Mesenchymal stem cell (in vitro differentiated cells and primary cell): ENCODE results near the gene IDH2.
A peak's percentile ranks its signal among the peaks of the same experiment; 100 is the strongest.

Source experiments
- DNase-seq: peaks from one replicate; pipeline ENCODE4 v3.0.0-alpha.2; 2013
- H2AFZ ChIP-seq: one replicate; pipeline ENCODE4 v1.6.1; 2013; ENCODE audit warnings: low read depth, mild to moderate bottlenecking, control low read depth, inconsistent platforms, low read length, moderate library complexity
- H2AK5ac ChIP-seq: 2 replicates; pipeline ENCODE4 v1.6.1; 2013; ENCODE audit warnings: low read length, moderate library complexity, mild to moderate bottlenecking, inconsistent platforms; ENCODE audit not compliant: severe bottlenecking
- H2BK120ac ChIP-seq: one replicate; pipeline ENCODE4 v1.6.1; 2013; ENCODE audit warnings: low read depth, mild to moderate bottlenecking, inconsistent platforms, low read length, moderate library complexity
- H2BK12ac ChIP-seq, 2 experiments: one replicate each; pipeline ENCODE4 v1.6.1; 2013; ENCODE audit warnings: inconsistent platforms in 2 of 2, low read length in 2 of 2, mild to moderate bottlenecking in 2 of 2, moderate library complexity in 2 of 2, control low read depth in 1 of 2
- H2BK15ac ChIP-seq: one replicate; pipeline ENCODE4 v1.6.1; 2013; ENCODE audit warnings: mild to moderate bottlenecking, low read depth, inconsistent platforms; ENCODE audit not compliant: poor library complexity, severe bottlenecking
- H2BK5ac ChIP-seq: 2 replicates; pipeline ENCODE4 v1.6.1; 2013; ENCODE audit warnings: low read depth, mild to moderate bottlenecking, low read length, control low read depth, inconsistent platforms; ENCODE audit not compliant: poor library complexity, severe bottlenecking
- H3K14ac ChIP-seq, 2 experiments: one replicate each; pipeline ENCODE4 v1.6.1; 2013; ENCODE audit warnings: inconsistent platforms in 2 of 2, low read length in 2 of 2, control low read depth in 1 of 2, mild to moderate bottlenecking in 1 of 2, moderate library complexity in 1 of 2
- H3K18ac ChIP-seq, 2 experiments: one replicate each; pipeline ENCODE4 v1.6.1; 2013; ENCODE audit warnings: inconsistent platforms in 2 of 2, low read length in 2 of 2, control low read depth in 1 of 2, low read depth in 1 of 2, mild to moderate bottlenecking in 1 of 2
- H3K23ac ChIP-seq, 2 experiments: one replicate each; pipeline ENCODE4 v1.6.1; 2013; ENCODE audit warnings: inconsistent platforms in 2 of 2, low read length in 2 of 2, mild to moderate bottlenecking in 2 of 2, moderate library complexity in 2 of 2, control low read depth in 1 of 2
- H3K27ac ChIP-seq: 2 replicates; pipeline ENCODE4 v1.5.1; 2013; ENCODE audit warnings: mild to moderate bottlenecking, moderate library complexity, low read length, control low read depth, inconsistent platforms; ENCODE audit not compliant: poor library complexity, severe bottlenecking
- H3K27me3 ChIP-seq, 2 experiments: 2 replicates each; pipeline versions ENCODE4 v1.6.1 to v1.7.0; 2013; ENCODE audit warnings: low read length in 2 of 2, mild to moderate bottlenecking in 2 of 2, moderate library complexity in 2 of 2, control low read depth in 1 of 2, inconsistent platforms in 1 of 2; ENCODE audit not compliant: control insufficient read depth in 1 of 2, insufficient read depth in 1 of 2
- H3K36me3 ChIP-seq, 2 experiments: 2 replicates each; pipeline versions ENCODE4 v1.6.1 to v1.7.0; 2013; ENCODE audit warnings: low read length in 2 of 2, control low read depth in 1 of 2, inconsistent platforms in 1 of 2, low read depth in 1 of 2, mild to moderate bottlenecking in 1 of 2; ENCODE audit not compliant: insufficient read depth in 2 of 2, control insufficient read depth in 1 of 2
- H3K4ac ChIP-seq, 2 experiments: one replicate each; pipeline ENCODE4 v1.6.1; 2013; ENCODE audit warnings: inconsistent platforms in 2 of 2, low read length in 2 of 2, mild to moderate bottlenecking in 2 of 2, moderate library complexity in 2 of 2, control low read depth in 1 of 2, low read depth in 1 of 2
- H3K4me1 ChIP-seq: 2 replicates; pipeline ENCODE4 v1.6.1; 2013; ENCODE audit warnings: low read depth, low read length, control low read depth; ENCODE audit not compliant: control insufficient read depth, insufficient read depth
- H3K4me2 ChIP-seq: 2 replicates; pipeline ENCODE4 v1.6.1; 2013; ENCODE audit warnings: low read length, mild to moderate bottlenecking, inconsistent platforms; ENCODE audit not compliant: poor library complexity, severe bottlenecking
- H3K4me3 ChIP-seq, 2 experiments: 2 replicates each; pipeline versions ENCODE4 v1.5.1 to v1.7.0; 2013; ENCODE audit warnings: low read length in 2 of 2, mild to moderate bottlenecking in 2 of 2, control low read depth in 1 of 2, low read depth in 1 of 2; ENCODE audit not compliant: insufficient read depth in 1 of 2
- H3K79me1 ChIP-seq: replicated peaks from 2 replicates; pipeline ENCODE4 v1.6.1; 2013; ENCODE audit warnings: mild to moderate bottlenecking, control low read depth, low read length, inconsistent platforms; ENCODE audit not compliant: poor library complexity, severe bottlenecking
- H3K9ac ChIP-seq: 2 replicates; pipeline ENCODE4 v1.7.0; 2013; ENCODE audit warnings: mild to moderate bottlenecking, low read length, moderate library complexity
- H3K9me3 ChIP-seq: 2 replicates; pipeline ENCODE4 v1.7.0; 2013; ENCODE audit warnings: mild to moderate bottlenecking, low read length; ENCODE audit not compliant: control insufficient read depth
- H4K8ac ChIP-seq: one replicate; pipeline ENCODE4 v1.6.1; 2013; ENCODE audit warnings: inconsistent platforms, mild to moderate bottlenecking, low read length, moderate library complexity
- H4K91ac ChIP-seq: one replicate; pipeline ENCODE4 v1.6.1; 2013; ENCODE audit warnings: mild to moderate bottlenecking, low read length, inconsistent platforms
- WGBS: methylation state at CpG from one replicate; pipeline ENCODE4 v1.1.7; 2013; ENCODE audit warnings: mixed read lengths; 5-methylcytosine and 5-hydroxymethylcytosine counted together

Gene IDH2

DNA sequence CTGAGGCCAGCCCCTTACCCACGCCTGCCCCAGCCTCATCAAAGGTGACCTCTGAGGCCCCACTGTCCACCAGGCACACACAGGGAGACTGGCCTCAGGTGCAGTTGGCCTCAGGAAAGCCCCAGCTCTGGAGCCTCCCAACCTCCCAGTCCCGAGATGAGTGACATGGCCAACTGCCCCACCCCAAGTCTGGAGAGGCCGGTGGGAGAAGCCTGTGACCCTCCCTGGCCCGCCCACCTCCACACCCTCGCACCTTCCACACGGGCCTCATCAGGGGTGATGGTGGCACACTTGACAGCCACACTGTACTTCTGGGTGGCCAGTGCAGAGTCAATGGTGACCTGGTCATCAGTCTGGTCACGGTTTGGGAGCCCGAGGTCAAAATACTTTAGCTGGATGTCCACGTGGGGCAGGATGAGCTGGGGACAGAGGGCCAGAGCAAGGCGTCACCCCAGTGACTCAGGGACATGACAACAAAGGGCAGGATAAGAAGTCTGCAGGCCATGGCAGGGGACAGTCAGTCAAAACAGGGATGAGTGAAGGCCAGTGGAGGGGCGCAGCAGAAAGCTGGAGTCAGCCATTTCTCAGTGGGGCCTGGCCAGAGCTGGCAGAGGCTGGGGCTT, 11.9 kb downstream of the IDH2 start:
- H2AFZ ChIP-seq: no peak overlapping the region
- H2BK15ac ChIP-seq: no peak overlapping the region
- no peak overlapping the region for H4K91ac ChIP-seq
- H3K36me3 ChIP-seq: peaks cover 16 to 52% of the 10 kb centered on the region in 2 experiments
- WGBS: 94% methylated on average over 11 of the region's 11 CpGs
- H3K9me3 ChIP-seq: no peaks in the 10 kb centered on the region
- H2BK12ac ChIP-seq: no peak overlapping the region
- no peaks in the 10 kb centered on the region for H3K27me3 ChIP-seq
- H3K4me3 ChIP-seq: no peak overlapping the region
- H4K8ac ChIP-seq: no peak overlapping the region
- H3K4me2 ChIP-seq: no peak overlapping the region
- H3K27ac ChIP-seq: no peak overlapping the region
- H3K18ac ChIP-seq: no peak overlapping the region
- no peak overlapping the region for H2AK5ac ChIP-seq
- no peak overlapping the region for H3K14ac ChIP-seq
- no peak overlapping the region for H2BK120ac ChIP-seq
- no peak for DNase-seq
- H2BK5ac ChIP-seq: no peak overlapping the region
- H3K4me1 ChIP-seq: peaks cover 12% of the 10 kb centered on the region
- no peak overlapping the region for H3K4ac ChIP-seq
- no peak overlapping the region for H3K23ac ChIP-seq
- no peak overlapping the region for H3K9ac ChIP-seq
- H3K79me1 ChIP-seq: peaks cover 47% of the 10 kb centered on the region

DNA sequence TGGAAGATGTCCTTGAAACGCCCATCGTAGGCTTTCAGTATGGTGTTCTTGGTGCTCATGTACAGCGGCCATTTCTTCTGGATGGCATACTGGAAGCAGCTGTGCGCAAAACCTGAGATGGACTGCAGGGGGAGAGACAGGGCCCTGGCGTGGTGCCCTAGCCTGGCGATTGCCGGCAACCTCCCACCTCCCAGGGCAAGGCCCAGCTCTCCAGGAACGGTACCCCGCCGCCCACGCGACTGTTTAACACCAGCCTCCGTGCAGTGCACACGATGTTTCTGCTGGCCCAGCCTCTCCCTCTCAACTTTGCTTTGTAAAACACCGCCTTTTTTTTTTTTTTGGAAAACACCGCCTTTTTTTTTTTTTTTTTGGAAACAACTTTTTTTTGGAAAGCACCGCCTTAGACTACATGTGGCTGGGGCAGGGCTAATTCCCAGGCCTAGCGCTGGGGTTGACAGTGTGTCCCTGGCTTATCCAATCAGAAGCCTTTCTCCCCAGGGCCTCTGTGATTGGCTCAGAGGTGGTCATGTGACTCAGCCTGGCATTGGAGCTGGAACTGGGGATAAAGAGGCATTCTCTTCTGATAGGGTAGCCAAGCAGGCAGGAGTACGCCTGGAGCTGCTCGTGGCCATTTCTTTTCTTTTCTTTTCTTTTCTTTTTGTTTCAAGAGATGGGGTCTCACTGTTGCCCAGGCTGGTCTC, 14.7 kb downstream of the IDH2 start:
- DNase-seq: peak; percentile 51
- no peaks in the 10 kb centered on the region for H3K9me3 ChIP-seq
- WGBS: 92% methylated on average over 20 of the region's 20 CpGs
- no peak overlapping the region for H4K91ac ChIP-seq
- H3K79me1 ChIP-seq: peaks cover 44% of the 10 kb centered on the region
- H2BK12ac ChIP-seq: no peak overlapping the region
- no peak overlapping the region for H2BK5ac ChIP-seq
- H2BK120ac ChIP-seq: no peak overlapping the region
- H2AFZ ChIP-seq: no peak overlapping the region
- H3K4ac ChIP-seq: no peak overlapping the region
- no peak overlapping the region for H3K23ac ChIP-seq
- no peak overlapping the region for H3K4me3 ChIP-seq
- no peak overlapping the region for H3K27ac ChIP-seq
- H2AK5ac ChIP-seq: no peak overlapping the region
- no peak overlapping the region for H3K18ac ChIP-seq
- H3K14ac ChIP-seq: no peak overlapping the region
- H4K8ac ChIP-seq: no peak overlapping the region
- H3K27me3 ChIP-seq: no peaks in the 10 kb centered on the region
- H3K4me2 ChIP-seq: no peak overlapping the region
- H3K36me3 ChIP-seq: peaks cover 38 to 75% of the 10 kb centered on the region in 2 experiments
- H3K4me1 ChIP-seq: peaks cover 5% of the 10 kb centered on the region
- no peak overlapping the region for H3K9ac ChIP-seq
- no peak overlapping the region for H2BK15ac ChIP-seq

GRCh38 chr15:90086868-90087268, 15.4 kb downstream of the IDH2 start:
- no peak overlapping the region for H3K4ac ChIP-seq
- peaks cover 43% of the 10 kb centered on the region for H3K79me1 ChIP-seq
- no peak overlapping the region for H2AFZ ChIP-seq
- H2AK5ac ChIP-seq: no peak overlapping the region
- no peak overlapping the region for H3K27ac ChIP-seq
- peaks cover 38 to 80% of the 10 kb centered on the region in 2 experiments for H3K36me3 ChIP-seq
- no peak overlapping the region for H3K14ac ChIP-seq
- H2BK15ac ChIP-seq: no peak overlapping the region
- H4K8ac ChIP-seq: no peak overlapping the region
- peak; percentile 63 for DNase-seq
- 82% methylated on average over 7 of the region's 7 CpGs for WGBS
- H3K27me3 ChIP-seq: no peaks in the 10 kb centered on the region
- no peak overlapping the region for H3K9ac ChIP-seq
- no peak overlapping the region for H2BK120ac ChIP-seq
- no peak overlapping the region for H3K4me2 ChIP-seq
- H2BK12ac ChIP-seq: no peak overlapping the region
- H3K18ac ChIP-seq: no peak overlapping the region
- no peaks in the 10 kb centered on the region for H3K9me3 ChIP-seq
- no peak overlapping the region for H4K91ac ChIP-seq
- H3K23ac ChIP-seq: no peak overlapping the region
- no peak overlapping the region for H2BK5ac ChIP-seq
- H3K4me3 ChIP-seq: no peak overlapping the region
- H3K4me1 ChIP-seq: peaks cover 11% of the 10 kb centered on the region

GRCh38 chr15:90085565-90085964, 16.7 kb downstream of the IDH2 start:
- no peaks in the 10 kb centered on the region for H3K9me3 ChIP-seq
- H3K9ac ChIP-seq: no peak overlapping the region
- H3K18ac ChIP-seq: no peak overlapping the region
- no peak overlapping the region for H2BK120ac ChIP-seq
- no peak overlapping the region for H4K8ac ChIP-seq
- H3K4me2 ChIP-seq: no peak overlapping the region
- DNase-seq: no peak
- no peak overlapping the region for H2BK15ac ChIP-seq
- peaks cover 9% of the 10 kb centered on the region for H3K4me1 ChIP-seq
- H3K79me1 ChIP-seq: peaks cover 38% of the 10 kb centered on the region
- H3K4me3 ChIP-seq: no peak overlapping the region
- H2BK5ac ChIP-seq: no peak overlapping the region
- H2AFZ ChIP-seq: no peak overlapping the region
- H2BK12ac ChIP-seq: no peak overlapping the region
- no peak overlapping the region for H3K4ac ChIP-seq
- no peak overlapping the region for H3K27ac ChIP-seq
- H4K91ac ChIP-seq: no peak overlapping the region
- H3K36me3 ChIP-seq: peaks cover 49 to 80% of the 10 kb centered on the region in 2 experiments
- no peak overlapping the region for H2AK5ac ChIP-seq
- H3K27me3 ChIP-seq: no peaks in the 10 kb centered on the region
- no peak overlapping the region for H3K14ac ChIP-seq
- 96% methylated on average over 3 of the region's 3 CpGs for WGBS
- H3K23ac ChIP-seq: no peak overlapping the region
